ENCODE results near the gene CNFN. TPM values are rescaled to one million over a fixed set of nuclear protein-coding genes. Genes with fewer than 3 reads are reported as not detected.

CNFN gene
- total and polyA plus RNA-seq, 9 donors, result 0.47 to 0.91 TPM; not detected in 7

GRCh38 chr19:42396381-42397262, 6.5 kb upstream of the CNFN start:
- no peaks in the 10 kb centered on the region for H3K36me3 ChIP-seq
- TF ChIP-seq, protein P1, sequence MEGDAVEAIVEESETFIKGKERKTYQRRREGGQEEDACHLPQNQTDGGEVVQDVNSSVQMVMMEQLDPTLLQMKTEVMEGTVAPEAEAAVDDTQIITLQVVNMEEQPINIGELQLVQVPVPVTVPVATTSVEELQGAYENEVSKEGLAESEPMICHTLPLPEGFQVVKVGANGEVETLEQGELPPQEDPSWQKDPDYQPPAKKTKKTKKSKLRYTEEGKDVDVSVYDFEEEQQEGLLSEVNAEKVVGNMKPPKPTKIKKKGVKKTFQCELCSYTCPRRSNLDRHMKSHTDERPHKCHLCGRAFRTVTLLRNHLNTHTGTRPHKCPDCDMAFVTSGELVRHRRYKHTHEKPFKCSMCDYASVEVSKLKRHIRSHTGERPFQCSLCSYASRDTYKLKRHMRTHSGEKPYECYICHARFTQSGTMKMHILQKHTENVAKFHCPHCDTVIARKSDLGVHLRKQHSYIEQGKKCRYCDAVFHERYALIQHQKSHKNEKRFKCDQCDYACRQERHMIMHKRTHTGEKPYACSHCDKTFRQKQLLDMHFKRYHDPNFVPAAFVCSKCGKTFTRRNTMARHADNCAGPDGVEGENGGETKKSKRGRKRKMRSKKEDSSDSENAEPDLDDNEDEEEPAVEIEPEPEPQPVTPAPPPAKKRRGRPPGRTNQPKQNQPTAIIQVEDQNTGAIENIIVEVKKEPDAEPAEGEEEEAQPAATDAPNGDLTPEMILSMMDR (IDR thresholded peaks at IDR 0.05), result no peak
- TF ChIP-seq EP300 (IDR thresholded peaks at IDR 0.05), result no peak
- TF ChIP-seq POLR2A (IDR thresholded peaks at IDR 0.05), result peak; percentile 54
- H3K4me3 ChIP-seq, result peak overlapping the region; percentile 41
- intact Hi-C loops (cut with DNase I), result loop anchor here in 1 of 4 donors (10.0 kb wide), 1 partner anchor 152 kb away; the partner anchor contains the start of gene GSK3A
- 4 to 6% (median 5%) methylated on average over 42 of the region's 42 CpGs for WGBS, 3 donors
- DNase-seq, result peak; percentile 96 to 100 (median 99)
- no peaks in the 10 kb centered on the region for H3K9me3 ChIP-seq
- H3K27me3 ChIP-seq, result no peaks in the 10 kb centered on the region
- H3K27ac ChIP-seq, result peak overlapping the region in 1 of 2 donors; percentile 58
- peaks cover 9% of the 10 kb centered on the region for H3K4me1 ChIP-seq (ENCODE audit: insufficient read depth)

GRCh38 chr19:42394751-42395150, 4.7 kb upstream of the CNFN start:
- Histone ChIP-seq H3K36me3 (no peaks in the 10 kb centered on the region), H3K4me1 (ENCODE audit: insufficient read depth) (peaks cover 8% of the 10 kb centered on the region), H3K27ac (no peak overlapping the region), H3K4me3 (no peak overlapping the region), H3K9me3 (no peaks in the 10 kb centered on the region), H3K27me3 (no peaks in the 10 kb centered on the region)
- intact Hi-C loops (cut with DNase I), result loop anchor here in 1 of 4 donors (10.0 kb wide), 1 partner anchor 150 kb away; the partner anchor contains the start of gene GSK3A
- 81 to 83% (median 82%) methylated on average over 8 of the region's 8 CpGs for WGBS, 3 donors
- no peak for DNase-seq
- no peak for TF ChIP-seq POLR2A (IDR thresholded peaks at IDR 0.05)
- no peak for TF ChIP-seq EP300 (IDR thresholded peaks at IDR 0.05)
- TF ChIP-seq, protein P1 (IDR thresholded peaks at IDR 0.05), result no peak

GRCh38 chr19:42392165-42392564, 2.1 kb upstream of the CNFN start:
- DNase-seq, result no peak
- TF ChIP-seq POLR2A (IDR thresholded peaks at IDR 0.05), result no peak
- TF ChIP-seq, protein P1 (IDR thresholded peaks at IDR 0.05), result no peak
- no peak for TF ChIP-seq EP300 (IDR thresholded peaks at IDR 0.05)
- intact Hi-C loops (cut with DNase I), result loop anchor here in 1 of 4 donors (10.0 kb wide), 1 partner anchor 147 kb away; the partner anchor contains the start of gene GSK3A
- Histone ChIP-seq H3K4me3 (no peak overlapping the region), H3K9me3 (no peaks in the 10 kb centered on the region), H3K36me3 (no peaks in the 10 kb centered on the region), H3K4me1 (ENCODE audit: insufficient read depth) (peaks cover 2% of the 10 kb centered on the region), H3K27ac (no peak overlapping the region), H3K27me3 (no peaks in the 10 kb centered on the region)
- WGBS, 3 donors, result 61 to 64% (median 64%) methylated on average over 4 of the region's 4 CpGs

DNA sequence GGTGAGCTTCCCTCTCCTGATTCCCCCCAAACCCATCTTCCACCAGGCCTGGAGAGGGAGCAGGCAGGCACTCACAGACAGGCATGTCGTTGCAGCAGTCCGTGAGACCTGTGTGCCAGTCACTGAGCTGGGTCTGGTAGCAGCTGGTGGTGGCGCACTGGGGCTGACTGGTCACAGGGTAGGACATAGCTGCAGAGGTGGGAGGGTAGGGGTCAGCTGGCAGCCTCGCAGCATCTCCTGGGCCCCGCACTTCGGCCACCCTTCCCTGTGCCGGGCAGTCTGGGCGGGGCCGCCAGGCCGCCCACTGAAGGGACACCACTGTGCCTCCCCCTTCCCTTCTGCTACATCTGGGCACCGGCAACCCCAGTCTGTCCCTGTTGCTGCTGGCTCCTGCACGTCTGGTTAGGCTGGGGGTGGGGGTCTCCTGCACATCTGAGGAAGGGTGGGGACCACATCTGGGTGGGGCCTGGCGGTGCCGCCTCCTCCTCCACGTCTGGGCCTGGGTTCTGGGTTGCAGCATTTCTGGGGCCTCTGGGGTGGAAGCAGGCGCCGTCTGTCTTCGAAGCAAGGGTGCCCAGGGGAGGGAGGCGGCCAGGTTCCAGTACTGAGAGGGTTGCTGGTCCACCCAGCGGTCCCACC, 1.1 kb downstream of the CNFN start:
- TF ChIP-seq, protein P1 (IDR thresholded peaks at IDR 0.05), result no peak
- TF ChIP-seq POLR2A (IDR thresholded peaks at IDR 0.05), result no peak
- TF ChIP-seq EP300 (IDR thresholded peaks at IDR 0.05), result no peak
- Histone ChIP-seq H3K27me3 (no peaks in the 10 kb centered on the region), H3K4me3 (no peak overlapping the region), H3K4me1 (ENCODE audit: insufficient read depth) (peaks cover 2% of the 10 kb centered on the region), H3K9me3 (no peaks in the 10 kb centered on the region), H3K27ac (no peak overlapping the region), H3K36me3 (no peaks in the 10 kb centered on the region)
- 64 to 72% (median 69%) methylated on average over 16 to 20 of the region's 20 CpGs for WGBS, 3 donors
- no peak for DNase-seq
- intact Hi-C loops (cut with DNase I), result no loop called here

All from ovary (tissue), 9 donors.